ENCODE measurements around the gene MATN1. TPM values are rescaled to one million over a fixed set of nuclear protein-coding genes. Genes with fewer than 3 reads are reported as not detected.

Gene MATN1
- total and polyA plus RNA-seq, 7 donors = 0.09 to 0.54 (median 0.36) TPM; not detected in 4

DNA sequence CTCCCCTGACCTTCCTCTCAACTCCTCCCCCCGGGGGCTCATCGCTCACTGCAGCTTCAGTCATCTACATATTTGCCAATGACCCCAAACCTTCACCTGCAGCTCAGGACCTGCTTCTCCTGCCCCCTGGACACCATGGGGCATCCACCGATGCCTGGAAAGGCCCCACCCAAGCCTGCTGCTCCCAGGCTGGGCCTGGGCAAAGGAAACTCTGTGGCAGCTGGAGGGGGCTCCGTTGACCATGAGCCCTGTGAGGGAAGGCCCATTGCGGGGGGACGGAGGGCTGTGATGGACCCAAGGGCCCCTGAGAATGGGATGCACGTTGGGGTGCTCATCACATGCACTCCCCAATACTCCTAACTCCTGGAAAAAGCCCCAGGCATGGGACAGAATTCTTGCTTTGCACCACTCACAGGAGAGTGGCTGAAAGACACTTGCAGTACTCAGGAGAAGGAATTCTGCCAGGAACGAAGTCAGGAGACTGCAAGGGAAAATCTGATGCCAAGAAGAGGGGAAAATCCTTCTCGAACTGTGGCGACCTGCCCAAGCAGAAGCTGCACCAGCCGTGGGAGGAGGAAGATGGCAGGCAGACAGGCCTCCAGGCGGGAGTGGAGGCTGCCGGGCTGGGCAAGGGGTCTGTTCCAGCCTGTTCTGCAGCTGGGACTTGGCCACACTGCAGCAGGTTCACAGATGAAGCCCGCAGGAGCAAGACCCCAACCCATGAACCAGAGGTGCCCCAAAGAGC is 18.4 kb downstream of the MATN1 start:
- intact Hi-C loops (cut with DNase I) = loop anchor here (5.0 to 10.0 kb wide), 3 partner anchors 323 to 1818 kb away; partner anchors contain the start of gene TMEM200B
- no peaks in the 10 kb centered on the region for H3K9me3 ChIP-seq
- H3K27ac ChIP-seq = peak overlapping the region; percentile 40 to 83 (median 79)
- no peaks in the 10 kb centered on the region for H3K27me3 ChIP-seq
- no peaks in the 10 kb centered on the region for H3K36me3 ChIP-seq
- DNase-seq = peak; percentile 85
- H3K4me1 ChIP-seq = peaks cover 0 to 62% (median 50%) of the 10 kb centered on the region in 4 donors
- TF ChIP-seq POLR2AphosphoS5 (IDR thresholded peaks at IDR 0.05) (peak in 2 of 4 donors; percentile 54 to 55), EP300 (IDR thresholded peaks at IDR 0.05) (peak in 1 of 4 donors; percentile 24), POLR2A (IDR thresholded peaks at IDR 0.05) (no peak)
- H3K4me3 ChIP-seq = no peak overlapping the region
- WGBS, 2 donors = 71 to 78% methylated on average over 14 of the region's 14 CpGs

DNA sequence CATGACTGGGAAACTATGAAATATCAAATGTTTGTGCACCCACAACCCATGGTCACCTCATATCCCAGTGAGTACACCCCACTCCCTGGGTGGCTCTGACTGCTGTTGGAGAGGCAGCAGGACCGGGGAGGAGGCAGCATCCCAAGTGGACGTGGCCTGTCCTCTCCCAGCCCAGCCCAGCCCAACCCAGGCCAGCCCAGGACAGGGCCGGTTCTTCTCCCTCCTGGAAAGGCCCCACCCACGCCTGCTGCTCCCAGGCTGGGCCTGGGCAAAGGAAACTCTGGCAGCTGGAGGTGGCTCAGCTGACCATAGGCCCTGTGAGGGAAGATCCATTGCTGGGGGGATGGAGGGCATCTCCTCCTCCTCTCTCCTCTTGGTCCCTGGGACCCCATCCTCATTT is 19.1 kb downstream of the MATN1 start:
- intact Hi-C loops (cut with DNase I) = loop anchor here (10.0 kb wide), 1 partner anchor 1579 kb away; the partner anchor contains the start of gene TMEM200B
- no peak overlapping the region for H3K4me3 ChIP-seq
- peaks cover 0 to 62% (median 50%) of the 10 kb centered on the region in 4 donors for H3K4me1 ChIP-seq
- TF ChIP-seq POLR2A (IDR thresholded peaks at IDR 0.05) (no peak), POLR2AphosphoS5 (IDR thresholded peaks at IDR 0.05) (peak in 1 of 4 donors; percentile 55), EP300 (IDR thresholded peaks at IDR 0.05) (peak in 1 of 4 donors; percentile 18)
- TF ChIP-seq, protein P1, sequence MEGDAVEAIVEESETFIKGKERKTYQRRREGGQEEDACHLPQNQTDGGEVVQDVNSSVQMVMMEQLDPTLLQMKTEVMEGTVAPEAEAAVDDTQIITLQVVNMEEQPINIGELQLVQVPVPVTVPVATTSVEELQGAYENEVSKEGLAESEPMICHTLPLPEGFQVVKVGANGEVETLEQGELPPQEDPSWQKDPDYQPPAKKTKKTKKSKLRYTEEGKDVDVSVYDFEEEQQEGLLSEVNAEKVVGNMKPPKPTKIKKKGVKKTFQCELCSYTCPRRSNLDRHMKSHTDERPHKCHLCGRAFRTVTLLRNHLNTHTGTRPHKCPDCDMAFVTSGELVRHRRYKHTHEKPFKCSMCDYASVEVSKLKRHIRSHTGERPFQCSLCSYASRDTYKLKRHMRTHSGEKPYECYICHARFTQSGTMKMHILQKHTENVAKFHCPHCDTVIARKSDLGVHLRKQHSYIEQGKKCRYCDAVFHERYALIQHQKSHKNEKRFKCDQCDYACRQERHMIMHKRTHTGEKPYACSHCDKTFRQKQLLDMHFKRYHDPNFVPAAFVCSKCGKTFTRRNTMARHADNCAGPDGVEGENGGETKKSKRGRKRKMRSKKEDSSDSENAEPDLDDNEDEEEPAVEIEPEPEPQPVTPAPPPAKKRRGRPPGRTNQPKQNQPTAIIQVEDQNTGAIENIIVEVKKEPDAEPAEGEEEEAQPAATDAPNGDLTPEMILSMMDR (IDR thresholded peaks at IDR 0.05) = no peak
- peak; percentile 92 for DNase-seq
- no peaks in the 10 kb centered on the region for H3K36me3 ChIP-seq
- 20 to 60% methylated on average over 4 of the region's 4 CpGs for WGBS, 2 donors
- peak overlapping the region; percentile 40 to 83 (median 79) for H3K27ac ChIP-seq
- no peaks in the 10 kb centered on the region for H3K9me3 ChIP-seq
- H3K27me3 ChIP-seq = no peaks in the 10 kb centered on the region

DNA sequence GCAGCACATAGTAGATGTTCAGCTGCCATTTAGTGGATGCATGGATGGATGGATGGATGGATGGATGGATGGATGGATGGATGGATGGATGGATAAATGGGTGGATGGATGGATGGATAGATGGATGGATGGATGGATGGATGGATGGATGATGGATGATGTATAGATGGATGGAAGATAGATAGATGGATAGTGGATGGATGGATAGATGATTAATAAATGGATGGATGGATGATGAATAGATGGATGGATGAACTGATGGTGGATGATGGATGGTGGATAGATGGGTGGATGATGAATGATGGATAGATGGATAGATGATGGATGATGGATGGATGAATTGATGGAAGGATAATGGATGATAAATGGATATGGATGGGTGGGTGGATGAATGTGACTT is 20.6 kb downstream of the MATN1 start:
- Histone ChIP-seq H3K9me3 (no peaks in the 10 kb centered on the region), H3K4me1 (peaks cover 0 to 70% (median 57%) of the 10 kb centered on the region in 4 donors), H3K27ac (no peak overlapping the region), H3K36me3 (no peaks in the 10 kb centered on the region), H3K4me3 (no peak overlapping the region), H3K27me3 (no peaks in the 10 kb centered on the region)
- TF ChIP-seq POLR2AphosphoS5 (IDR thresholded peaks at IDR 0.05) = no peak
- intact Hi-C loops (cut with DNase I) = loop anchor here (10.0 kb wide), 1 partner anchor 1578 kb away; the partner anchor contains the start of gene TMEM200B
- DNase-seq = no peak

GRCh38 chr1:30701258-30701633 is 22.1 kb downstream of the MATN1 start:
- 85 to 87% methylated on average over 2 of the region's 2 CpGs for WGBS, 2 donors
- H3K36me3 ChIP-seq = no peaks in the 10 kb centered on the region
- no peak overlapping the region for H3K4me3 ChIP-seq
- peak overlapping the region in 3 of 4 donors; percentile 50 to 67 (median 67) for H3K27ac ChIP-seq
- no peaks in the 10 kb centered on the region for H3K9me3 ChIP-seq
- DNase-seq = no peak
- TF ChIP-seq EP300 (IDR thresholded peaks at IDR 0.05) = no peak
- no peak for TF ChIP-seq POLR2A (IDR thresholded peaks at IDR 0.05)
- TF ChIP-seq, protein P1 (IDR thresholded peaks at IDR 0.05) = no peak
- no peak for TF ChIP-seq POLR2AphosphoS5 (IDR thresholded peaks at IDR 0.05)
- H3K27me3 ChIP-seq = no peaks in the 10 kb centered on the region
- intact Hi-C loops (cut with DNase I) = loop anchor here (10.0 kb wide), 1 partner anchor 1576 kb away; the partner anchor contains the start of gene TMEM200B
- peaks cover 0 to 70% (median 58%) of the 10 kb centered on the region in 4 donors for H3K4me1 ChIP-seq

GRCh38 chr1:30700528-30701257 is 22.7 kb downstream of the MATN1 start:
- 75 to 80% methylated on average over 7 of the region's 7 CpGs for WGBS, 2 donors
- intact Hi-C loops (cut with DNase I) = loop anchor here (10.0 kb wide), 1 partner anchor 1576 kb away; the partner anchor contains the start of gene TMEM200B
- TF ChIP-seq EP300 (IDR thresholded peaks at IDR 0.05) (peak in 1 of 4 donors; percentile 57), POLR2A (IDR thresholded peaks at IDR 0.05) (no peak), POLR2AphosphoS5 (IDR thresholded peaks at IDR 0.05) (peak; percentile 41 to 66 (median 55))
- TF ChIP-seq, protein P1 (IDR thresholded peaks at IDR 0.05) = no peak
- peak; percentile 95 for DNase-seq
- Histone ChIP-seq H3K9me3 (no peaks in the 10 kb centered on the region), H3K4me3 (no peak overlapping the region), H3K36me3 (no peaks in the 10 kb centered on the region), H3K4me1 (peaks cover 0 to 70% (median 60%) of the 10 kb centered on the region in 4 donors), H3K27me3 (no peaks in the 10 kb centered on the region), H3K27ac (peak overlapping the region in 3 of 4 donors; percentile 50 to 67 (median 67))
